HG03139 (cell line): ENCODE data around the gene SLX9.

ENCODE experiments used
- ATAC-seq: cut with Tn5 transposase; IDR thresholded peaks from one replicate; pipeline ENCODE4 v1.9.1; 2021; ENCODE audit not compliant: unreplicated experiment

Gene SLX9

GRCh38 chr21:44999428-44999971 lies 59.7 kb downstream of the SLX9 start:
- ATAC-seq, result no peak

GRCh38 chr21:44999972-45000636 lies 60.3 kb downstream of the SLX9 start:
- no peak for ATAC-seq

- ATAC-seq, result no peak
Measured at GRCh38 chr21:45000637-45001133, 60.9 kb downstream of the SLX9 start.

GRCh38 chr21:45001134-45002095 lies 61.6 kb downstream of the SLX9 start:
- ATAC-seq, result no peak

DNA sequence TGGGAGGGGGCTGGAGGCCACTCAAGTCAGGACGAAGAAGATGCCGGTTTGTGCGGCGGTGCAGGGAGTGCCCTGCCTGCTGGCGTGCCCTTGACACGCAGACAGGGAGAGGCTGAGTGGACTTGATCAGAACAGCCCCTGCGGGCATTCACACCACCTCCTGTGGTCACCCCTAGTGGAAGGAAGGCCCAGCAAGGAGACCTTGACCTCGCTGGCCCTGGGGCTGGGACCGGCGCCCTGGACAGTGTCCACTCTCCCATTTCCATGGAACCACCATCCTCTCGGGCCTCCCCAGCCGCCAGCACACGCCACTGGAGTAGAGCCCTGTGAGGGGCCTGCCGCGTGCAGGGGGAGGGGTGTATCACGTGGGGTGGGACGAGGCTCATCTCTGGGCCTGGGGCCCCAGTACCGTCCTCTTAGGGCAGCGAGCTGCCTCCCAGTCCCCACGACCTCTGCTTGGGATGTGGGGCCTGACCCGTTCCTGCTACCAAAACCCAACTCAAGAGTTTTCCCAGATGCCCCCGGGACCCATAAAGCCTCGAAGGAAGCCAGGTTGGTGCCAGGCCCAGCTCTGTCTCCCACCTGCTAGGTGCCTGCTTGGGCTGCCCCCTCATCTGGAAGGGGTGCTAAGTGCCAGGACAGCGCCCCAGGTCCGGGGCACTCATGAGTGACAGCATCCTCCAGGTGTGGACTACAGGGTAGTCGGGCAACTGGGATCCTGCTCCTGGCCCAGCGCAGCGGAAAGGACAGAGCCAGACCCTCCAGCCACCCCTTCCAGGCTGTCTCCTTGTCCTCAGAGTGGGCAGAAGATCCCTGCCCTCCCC lies 62.8 kb downstream of the SLX9 start:
- no peak for ATAC-seq

- ATAC-seq, result no peak
Measured at GRCh38 chr21:45003331-45004058, 63.7 kb downstream of the SLX9 start.

DNA sequence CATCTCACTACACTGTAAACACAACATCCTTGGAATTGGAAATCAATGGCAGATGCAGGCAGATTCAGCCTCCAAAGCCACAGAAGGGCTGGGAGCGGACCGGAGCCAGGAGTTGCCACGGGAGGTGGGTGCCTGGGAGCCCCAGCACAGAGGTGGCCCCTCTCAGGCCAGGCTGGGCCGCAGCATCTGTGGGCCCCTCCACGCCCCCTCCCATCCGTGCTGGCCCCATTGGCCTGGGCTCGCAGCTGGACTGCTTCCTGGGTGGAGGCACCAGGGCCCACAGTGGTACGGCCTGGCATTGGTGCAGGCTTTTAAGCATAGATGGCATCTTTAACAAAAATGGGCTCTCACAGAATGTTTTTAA lies 64.2 kb downstream of the SLX9 start:
- ATAC-seq, result no peak

DNA sequence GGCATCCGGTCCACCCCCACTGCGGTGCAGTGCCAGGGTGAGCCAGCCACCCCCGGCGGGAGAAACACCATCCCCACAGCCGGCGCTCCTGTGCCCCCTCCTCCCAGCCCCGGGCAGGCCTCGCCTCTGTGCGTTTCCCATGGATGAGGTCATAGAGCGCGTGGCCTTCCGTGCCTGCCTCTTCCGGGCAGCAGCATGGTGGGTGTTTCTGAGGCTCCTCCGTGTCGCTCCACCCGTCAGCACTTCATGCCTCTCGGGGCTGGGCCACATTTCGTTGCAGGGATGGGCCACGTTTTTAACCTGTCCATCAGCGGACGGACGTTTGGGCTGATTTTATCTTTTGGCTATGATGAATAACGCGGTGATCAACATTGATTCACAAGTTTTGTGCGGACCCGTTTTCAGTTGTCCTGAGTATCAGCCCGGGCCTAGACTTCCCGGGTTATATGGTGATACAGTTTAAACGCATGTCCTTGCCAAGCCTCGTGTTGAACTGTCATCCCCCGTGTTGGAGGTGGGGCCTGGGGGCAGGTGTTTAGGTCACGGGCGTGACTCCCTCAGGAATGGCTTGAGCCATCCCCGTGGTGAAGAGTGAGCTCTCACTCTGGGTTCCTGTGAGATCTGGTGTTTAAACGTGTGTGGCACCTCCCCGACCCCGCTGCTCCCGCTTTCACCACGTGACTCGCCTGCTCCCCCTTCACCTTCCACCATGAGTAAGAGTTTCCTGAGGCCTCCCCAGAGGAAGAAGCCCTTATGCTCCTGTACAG lies 64.8 kb downstream of the SLX9 start:
- no peak for ATAC-seq

DNA sequence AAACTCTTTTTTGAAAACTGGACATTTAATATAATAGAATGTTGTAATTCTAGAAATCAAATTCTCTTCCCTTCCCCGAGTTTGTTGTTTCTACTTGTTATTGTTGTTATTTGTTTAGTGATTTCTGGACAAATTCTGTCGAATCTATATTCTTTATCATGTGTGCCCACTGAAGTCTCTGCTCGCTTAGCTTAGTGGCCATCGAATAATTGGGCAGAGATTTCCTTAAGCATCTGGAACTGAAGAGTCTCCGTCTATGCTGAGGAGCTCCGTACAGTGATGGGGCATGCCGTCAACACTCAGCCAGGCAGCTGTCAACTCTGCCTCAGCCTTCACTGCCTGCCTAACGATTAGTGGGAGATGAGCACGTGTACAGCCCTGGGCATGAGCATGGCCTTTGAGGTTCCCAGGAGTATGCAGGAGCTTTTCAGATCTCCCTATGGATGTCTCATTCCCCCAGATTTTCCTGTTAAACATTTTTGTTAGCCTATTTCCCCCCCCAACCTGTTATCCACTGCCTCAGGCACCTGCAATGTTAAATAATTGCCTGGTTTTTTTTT lies 66.8 kb downstream of the SLX9 start:
- no peak for ATAC-seq

DNA sequence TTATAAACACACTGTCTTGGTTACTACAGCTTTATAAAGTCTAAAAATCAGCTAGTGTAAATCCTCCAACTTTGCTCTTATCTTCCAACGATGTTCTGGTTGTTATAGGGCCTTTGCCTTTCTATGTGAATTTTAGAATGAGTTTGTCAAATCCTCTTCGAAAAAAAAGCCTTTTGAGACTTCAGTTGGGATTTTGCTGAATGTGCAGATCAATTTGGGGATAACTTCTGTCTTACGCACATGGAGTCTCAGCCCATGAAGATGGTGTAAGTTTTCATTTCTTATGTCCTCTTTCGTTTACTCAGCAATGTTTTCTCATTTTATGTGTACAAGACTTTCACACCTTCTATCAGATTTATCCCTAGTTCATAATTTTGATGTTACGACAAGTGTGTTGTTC lies 69.8 kb downstream of the SLX9 start:
- ATAC-seq, result no peak

DNA sequence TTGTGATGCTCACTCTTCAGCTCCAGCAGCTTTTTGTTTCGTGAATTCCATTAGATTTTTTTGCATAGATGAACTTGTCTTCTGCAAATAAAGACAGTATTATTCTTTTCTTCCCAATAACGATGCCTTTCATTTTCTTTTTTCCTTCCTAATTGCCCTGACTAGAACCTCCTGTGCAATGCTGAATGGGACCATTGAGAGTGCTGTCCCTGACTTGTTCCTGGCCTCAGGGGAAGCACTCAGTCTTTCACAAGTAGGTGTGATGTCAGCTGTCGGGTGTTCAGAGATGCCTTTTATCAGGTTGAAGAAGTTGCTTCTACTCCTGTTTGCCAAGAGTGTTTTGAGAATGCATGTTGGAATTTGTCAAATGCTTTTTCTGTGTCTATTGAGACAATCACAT lies 70.3 kb downstream of the SLX9 start:
- ATAC-seq, result no peak

DNA sequence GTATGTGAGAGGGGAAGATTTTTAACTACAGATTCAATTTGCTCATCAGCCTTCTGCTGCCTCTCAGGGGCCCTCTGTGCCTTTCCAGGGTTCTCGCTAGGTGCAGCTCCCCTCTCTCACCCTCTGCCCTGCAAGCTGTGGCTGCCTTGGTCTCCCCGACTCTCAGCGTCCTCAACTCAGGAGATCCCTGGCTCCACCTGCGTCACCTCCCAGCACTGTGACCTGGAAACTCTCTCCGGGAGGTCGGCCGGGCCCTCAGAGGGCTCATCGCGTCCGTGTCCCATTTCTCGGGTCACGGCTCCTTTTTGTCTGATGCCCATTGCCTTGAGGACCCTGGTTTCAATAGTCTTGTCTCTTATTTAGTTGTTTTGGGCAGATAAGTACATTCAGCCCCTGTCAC lies 71.0 kb downstream of the SLX9 start:
- ATAC-seq, result no peak

- no peak for ATAC-seq
Measured at GRCh38 chr21:45011426-45011825, 71.6 kb downstream of the SLX9 start.

GRCh38 chr21:45011911-45012661 lies 72.3 kb downstream of the SLX9 start:
- ATAC-seq, result no peak

DNA sequence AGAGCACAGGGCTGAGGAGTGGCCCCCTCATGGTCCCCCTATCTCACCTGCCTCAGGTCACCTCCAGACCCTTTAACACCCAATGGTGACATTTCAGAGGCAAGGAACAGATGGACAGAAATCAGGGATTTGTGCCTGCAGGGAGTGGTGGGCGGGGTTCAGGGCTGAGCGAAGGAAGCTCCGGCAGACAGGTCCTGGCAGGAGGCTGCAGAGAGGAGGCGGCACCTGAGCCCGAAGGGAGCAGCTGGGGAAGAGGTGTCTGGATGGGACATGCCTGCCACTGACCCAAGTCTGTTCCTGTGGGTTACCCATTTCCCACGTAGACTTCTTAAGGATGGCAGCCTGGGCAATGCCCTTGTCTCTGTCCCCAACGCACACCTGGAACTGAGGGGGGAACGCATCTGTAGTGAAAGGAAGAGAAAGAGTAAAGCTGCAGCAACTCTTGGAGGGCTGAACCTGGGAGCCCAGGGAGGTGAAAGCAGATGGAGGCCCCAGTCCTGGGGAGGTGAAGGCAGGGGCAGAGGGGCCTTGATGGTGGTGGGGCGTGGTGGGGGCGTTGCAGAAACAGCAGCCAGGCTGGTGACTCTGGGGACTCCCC lies 72.9 kb downstream of the SLX9 start:
- ATAC-seq, result no peak

- ATAC-seq, result no peak
Measured at GRCh38 chr21:45013260-45013841, 73.5 kb downstream of the SLX9 start.

- ATAC-seq, result no peak
Measured at GRCh38 chr21:45014747-45015468, 75.1 kb downstream of the SLX9 start.
